ENCODE data around the gene KCNK4.

The KCNK4 gene

DNA sequence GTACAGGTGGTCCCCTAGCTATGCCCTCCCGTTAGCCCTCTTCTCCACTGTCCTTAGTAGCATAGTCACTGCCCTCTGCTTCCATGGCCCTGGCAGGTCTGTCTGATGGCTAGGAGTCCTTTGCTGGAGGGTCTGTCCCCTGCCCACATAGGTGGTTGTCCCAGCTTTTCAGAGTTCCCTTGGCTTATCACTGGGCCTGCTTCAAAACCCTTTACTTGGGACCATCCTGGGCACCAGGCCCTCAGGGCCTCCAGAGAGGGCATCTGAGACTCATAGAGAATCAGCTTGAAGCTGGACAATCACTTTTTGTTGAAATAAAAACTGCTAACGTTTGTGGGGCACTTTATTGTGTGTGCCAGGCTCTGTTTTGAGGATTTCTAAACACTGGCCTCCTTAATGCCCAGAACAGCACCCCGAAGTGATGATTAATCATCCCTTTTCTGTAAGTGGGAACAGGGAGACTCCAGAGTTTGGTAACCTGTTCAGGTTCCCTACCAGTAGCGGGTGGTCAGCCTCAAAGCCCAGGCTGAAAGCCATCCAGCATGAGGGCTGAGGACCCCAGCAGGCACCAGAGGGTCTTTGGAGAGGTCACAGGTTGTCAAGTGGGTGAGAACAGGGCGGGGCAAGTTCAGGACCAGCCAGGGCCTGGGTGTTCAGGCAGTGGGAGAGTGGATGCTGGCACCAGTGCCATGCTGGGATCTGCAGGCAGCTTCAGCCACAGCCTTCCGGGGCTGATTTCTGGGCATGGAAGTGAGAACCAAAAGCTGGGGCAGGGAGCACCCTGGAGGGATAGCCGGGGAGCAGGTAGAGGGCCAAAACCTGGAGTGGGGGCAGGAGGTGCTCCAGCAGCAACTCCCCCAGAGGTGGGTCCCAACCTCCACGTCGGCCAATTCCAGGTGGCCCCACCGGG lies 495 bp upstream of the KCNK4 start:
- DNase-seq (ENCODE audit: low read depth) = no peak

DNA sequence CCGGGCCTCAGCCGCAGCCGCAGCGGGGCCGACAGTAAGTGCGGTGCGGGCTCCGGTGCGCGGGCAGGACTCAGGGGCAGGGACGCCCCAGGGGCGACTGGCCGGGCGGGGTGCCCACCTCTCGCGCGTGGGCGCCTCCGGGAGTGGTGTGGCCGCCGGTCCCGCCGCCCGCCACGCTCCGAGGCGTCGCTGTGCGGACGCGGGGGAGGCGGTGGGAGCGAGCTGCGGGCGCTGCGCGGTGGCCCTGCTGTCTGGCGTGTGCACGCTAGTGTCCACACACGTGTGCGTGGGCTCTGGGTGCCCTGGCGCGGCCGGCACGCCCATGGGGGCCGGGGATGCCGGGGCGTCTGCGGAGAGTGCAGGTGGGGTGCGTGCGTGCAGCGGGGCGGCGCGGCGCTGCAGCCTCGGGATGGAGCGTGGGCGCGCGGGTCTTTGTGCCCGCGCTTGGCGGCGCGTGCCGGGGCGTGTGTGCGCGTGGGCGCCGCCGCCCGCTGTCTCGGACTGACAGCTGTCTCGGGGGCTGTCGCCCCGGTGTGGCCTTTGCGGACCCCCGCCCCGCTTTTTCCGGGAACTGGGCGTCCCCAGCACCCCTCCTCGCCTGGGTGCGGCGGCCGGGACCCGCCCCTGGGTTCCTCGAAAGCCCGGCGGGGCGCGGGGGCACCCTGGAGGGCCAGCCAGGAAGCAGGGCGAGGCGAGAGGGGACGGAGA lies 804 bp downstream of the KCNK4 start:
- no peak for DNase-seq (ENCODE audit: low read depth)

DNA sequence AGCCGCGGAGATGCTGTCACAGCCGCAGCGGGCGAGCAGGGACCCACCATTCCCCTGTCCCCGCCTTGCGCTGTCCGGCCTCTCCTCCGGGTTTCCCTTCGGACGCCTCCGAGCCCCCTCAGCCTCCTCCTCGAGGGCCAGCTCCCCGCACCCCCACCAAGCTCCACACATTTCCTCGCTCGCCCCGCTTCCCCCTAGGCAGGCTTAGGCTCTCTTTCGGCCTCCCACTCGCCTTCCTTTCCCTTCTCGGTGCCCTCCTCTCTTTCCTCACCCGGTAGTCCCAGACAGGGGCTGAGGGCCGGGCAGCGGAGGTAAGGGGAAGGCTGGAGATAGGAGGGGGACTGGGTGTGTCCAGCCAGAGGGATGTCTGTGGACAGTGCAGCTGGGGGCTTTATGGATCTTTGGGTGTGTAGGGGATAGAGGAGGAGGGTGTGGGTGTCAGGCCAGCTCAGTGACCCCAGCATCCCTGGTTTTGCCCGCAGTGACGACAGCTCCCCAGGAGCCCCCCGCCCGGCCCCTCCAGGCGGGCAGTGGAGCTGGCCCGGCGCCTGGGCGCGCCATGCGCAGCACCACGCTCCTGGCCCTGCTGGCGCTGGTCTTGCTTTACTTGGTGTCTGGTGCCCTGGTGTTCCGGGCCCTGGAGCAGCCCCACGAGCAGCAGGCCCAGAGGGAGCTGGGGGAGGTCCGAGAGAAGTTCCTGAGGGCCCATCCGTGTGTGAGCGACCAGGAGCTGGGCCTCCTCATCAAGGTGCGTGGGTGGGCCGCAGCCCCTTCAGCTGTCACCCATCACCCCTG lies 1.6 kb downstream of the KCNK4 start:
- no peak for DNase-seq (ENCODE audit: low read depth)

GRCh38 chr11:64294774-64295173 lies 3.7 kb downstream of the KCNK4 start:
- no peak for DNase-seq (ENCODE audit: low read depth)

DNA sequence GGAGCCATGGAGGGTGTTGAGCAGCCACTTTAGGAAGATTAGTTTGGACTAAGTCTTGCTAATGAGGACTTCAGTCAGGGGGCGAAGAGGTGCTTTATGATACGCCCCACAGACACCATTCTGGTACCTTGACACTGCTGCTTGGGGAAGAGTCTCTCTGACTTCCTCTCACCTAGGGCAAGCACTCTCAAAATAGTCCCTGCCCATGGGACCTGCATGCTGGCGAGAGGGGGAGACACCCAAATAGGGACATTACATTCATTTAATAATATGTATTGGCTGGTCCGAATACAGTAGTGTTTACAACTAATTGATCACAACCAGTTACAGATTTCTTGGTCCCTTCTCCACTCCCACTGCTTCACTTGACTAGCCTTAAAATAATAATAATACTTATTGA lies 4.7 kb downstream of the KCNK4 start:
- no peak for DNase-seq (ENCODE audit: low read depth)

DNA sequence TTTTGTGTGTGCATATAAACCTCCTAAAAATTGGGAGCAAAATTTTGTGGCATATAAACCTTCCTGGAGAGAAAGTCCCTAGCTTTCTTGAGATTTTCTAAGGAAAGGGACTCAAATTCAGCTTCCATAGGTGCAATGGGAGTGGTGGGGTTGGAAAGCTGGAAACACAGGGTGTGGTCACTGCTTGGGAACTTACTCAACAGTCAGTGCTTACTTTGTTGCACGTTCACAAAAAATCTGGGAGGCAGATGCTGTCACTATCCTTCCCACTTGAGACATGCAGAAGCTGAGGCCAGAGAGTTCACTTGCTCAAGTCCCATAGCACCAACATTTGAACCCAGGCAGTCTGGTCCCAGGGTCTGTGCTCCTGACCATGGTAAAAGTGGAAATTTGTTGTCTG lies 5.1 kb downstream of the KCNK4 start:
- no peak for DNase-seq (ENCODE audit: low read depth)

DNA sequence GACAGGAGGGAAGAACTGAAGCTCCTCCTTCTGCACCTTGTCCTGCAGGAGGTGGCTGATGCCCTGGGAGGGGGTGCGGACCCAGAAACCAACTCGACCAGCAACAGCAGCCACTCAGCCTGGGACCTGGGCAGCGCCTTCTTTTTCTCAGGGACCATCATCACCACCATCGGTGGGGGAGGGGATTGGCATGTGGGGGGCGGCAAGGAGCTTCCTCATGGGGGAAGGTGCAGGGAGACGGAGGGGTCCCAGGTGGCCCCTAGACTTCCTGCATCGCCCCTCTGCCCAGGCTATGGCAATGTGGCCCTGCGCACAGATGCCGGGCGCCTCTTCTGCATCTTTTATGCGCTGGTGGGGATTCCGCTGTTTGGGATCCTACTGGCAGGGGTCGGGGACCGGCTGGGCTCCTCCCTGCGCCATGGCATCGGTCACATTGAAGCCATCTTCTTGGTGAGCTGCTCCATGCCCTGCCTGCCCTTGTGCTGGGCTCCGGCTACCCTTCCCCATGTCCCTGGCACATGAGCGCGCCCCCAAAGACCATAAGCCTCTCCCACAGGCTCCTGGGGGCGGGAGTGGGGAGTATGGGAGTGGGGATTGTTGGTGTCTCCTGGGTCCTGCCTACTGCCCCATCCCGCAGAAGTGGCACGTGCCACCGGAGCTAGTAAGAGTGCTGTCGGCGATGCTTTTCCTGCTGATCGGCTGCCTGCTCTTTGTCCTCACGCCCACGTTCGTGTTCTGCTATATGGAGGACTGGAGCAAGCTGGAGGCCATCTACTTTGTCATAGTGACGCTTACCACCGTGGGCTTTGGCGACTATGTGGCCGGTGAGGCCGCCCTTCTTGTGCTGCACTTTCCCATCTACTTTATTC lies 6.0 kb downstream of the KCNK4 start:
- DNase-seq (ENCODE audit: low read depth) = no peak

GRCh38 chr11:64297699-64298358 lies 6.7 kb downstream of the KCNK4 start:
- no peak for DNase-seq (ENCODE audit: low read depth)

DNA sequence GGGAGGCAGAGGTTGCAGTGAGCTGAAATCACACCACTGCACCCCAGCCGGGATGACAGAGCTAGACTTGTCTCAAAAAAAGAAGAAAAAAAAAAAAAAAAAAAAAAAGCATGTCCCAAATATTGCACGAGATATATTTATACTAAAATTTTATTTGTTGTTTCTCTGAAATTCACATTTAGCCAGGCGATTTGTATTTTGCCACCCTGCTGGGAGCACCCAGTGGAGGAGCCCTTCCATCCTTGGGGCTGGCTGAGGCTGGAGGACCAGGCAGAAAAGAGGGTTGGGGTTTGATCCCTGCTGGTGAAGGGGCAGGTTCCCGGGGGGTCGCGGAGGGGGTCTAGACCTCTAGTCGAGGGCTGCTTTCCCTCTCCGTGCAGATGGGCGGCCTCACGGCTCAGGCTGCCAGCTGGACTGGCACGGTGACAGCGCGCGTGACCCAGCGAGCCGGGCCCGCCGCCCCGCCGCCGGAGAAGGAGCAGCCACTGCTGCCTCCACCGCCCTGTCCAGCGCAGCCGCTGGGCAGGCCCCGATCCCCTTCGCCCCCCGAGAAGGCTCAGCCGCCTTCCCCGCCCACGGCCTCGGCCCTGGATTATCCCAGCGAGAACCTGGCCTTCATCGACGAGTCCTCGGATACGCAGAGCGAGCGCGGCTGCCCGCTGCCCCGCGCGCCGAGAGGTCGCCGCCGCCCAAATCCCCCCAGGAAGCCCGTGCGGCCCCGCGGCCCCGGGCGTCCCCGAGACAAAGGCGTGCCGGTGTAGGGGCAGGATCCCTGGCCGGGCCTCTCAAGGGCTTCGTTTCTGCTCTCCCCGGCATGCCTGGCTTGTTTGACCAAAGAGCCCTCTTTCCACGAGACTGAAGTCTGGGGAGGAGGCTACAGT lies 8.1 kb downstream of the KCNK4 start:
- no peak for DNase-seq (ENCODE audit: low read depth)

DNA sequence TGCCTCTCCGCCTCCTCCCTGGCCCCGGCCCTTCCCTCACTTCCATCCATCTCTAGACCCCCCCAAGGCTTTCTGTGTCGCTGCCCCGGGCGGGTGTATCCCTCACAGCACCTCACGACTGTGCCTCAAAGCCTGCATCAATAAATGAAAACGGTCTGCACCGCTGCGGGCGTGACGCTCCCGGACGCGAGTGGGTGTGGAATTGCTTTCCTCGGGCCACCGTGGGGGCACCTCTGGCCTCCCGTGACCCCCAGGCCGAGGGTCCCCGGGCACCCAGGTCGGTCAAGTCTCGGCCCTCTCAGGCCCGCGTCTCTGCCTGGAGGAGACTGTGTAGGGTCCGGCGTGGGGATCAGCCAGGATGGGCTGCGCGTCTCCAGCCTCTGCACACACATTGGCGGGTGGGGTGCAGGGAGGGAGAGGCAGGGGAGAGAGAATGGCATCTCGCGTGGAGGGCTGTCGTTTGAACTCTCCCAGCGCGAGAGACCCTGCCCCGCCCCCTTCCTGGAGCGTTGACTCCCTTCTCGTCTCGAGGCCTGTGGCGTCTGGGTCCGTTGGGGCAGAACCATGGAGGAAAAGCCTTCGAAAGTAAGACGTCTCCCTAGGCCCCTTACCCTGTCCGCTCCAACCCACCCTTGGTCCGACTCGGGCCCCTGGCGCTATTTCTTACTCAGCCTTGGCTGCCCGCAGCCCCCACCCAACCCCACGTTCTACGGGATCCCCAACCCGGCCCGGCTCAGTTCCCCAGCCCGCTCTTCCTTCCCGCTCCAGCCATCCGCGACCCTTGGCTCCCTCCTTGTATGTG lies 8.9 kb downstream of the KCNK4 start, which contains the start of gene CATSPERZ:
CATSPERZ (plus strand) TSS at position 512 of the 802 bp plus-strand sequence; CDS start at position 565, 53 bp downstream.
- DNase-seq (ENCODE audit: low read depth) = no peak

DNA sequence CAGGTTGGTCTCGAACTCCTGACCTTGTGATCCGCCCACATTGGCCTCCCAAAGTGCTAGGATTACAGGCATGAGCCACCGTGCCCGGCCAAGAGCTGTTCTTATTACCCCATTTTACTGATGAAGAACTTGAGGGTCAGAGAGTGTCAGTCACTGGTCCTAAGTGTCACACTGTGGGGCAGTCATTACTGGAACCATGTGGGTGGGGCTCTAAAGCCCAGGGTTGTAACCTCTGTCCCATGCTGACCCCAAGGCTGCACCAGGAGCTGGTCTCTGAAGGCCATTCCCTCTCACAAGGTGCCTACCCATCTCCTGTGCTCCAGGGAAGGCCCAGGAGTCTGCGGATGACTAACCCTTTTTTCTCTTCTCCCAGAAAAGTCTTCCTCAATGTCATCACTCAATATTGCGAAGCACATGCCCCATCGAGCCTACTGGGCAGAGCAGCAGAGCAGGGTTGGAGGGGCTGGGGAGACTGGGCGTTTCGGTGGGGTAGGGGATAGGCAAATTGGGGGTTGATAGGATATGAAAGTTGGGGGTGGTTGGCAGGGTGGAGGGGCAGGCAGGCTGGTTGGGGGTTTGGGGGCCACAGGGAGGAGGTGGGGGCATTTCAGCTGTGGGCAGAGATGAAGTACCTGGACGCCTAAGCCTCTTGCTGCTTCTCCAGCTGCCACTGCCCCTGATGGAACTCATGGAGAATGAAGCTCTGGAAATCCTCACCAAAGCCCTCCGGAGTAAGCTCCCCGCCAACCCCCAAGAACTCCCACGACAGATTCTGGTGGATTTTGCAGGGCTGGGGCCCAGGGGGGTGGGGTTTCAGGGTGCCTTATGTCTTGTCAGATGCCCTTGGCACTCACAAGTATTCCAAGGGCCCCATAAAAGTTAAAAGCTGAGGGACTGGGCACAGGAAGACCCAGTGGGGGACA lies 12.3 kb downstream of the KCNK4 start:
- no peak for DNase-seq (ENCODE audit: low read depth)

DNA sequence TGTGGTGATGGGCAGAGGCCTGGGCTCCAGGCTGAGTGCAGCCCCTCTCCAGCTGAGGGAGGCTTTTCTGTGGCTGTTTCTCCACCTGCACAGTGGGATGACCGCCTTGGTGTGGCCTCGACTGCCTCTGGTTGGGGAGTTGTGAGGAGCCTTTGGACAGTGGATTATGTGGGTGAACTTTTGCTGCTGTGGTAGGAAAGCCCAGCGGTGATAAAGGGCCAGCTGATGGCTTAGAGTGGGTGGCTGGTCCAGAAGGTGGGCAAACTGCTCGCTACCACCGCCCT lies 12.9 kb downstream of the KCNK4 start:
- no peak for DNase-seq (ENCODE audit: low read depth)

DNA sequence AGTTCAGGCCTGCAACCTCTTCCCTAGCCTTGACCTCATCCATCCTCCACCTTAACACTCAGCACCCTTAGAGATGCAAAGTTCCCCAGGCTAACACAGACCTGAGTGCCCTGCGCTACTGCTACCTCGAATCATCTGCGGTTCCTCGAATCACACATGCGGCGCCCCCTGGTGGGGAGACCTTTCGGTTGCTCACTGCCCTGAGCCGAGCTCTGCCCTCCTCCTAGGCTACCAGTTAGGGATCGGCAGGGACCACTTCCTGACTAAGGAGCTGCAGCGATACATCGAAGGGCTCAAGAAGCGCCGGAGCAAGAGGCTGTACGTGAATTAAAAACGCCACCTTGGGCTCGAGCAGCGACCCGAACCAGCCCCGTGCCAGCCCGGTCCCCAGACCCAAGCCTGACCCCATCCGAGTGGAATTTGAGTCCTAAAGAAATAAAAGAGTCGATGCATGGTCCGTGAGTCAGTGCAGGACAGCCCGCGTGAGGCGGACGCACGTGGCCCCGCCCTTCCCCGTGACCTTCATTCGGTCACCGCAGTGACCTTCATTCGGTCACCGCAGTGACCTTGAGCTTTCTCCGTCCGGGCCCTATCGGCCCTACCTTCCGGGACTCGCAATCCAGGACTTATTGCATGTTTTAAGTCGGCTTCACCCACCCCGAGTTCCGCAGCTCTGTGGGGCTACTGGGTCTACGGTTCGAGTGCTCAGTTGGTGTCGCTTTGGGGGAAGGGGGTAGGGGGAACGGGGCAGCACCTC lies 13.4 kb downstream of the KCNK4 start:
- DNase-seq (ENCODE audit: low read depth) = peak; percentile 89

DNA sequence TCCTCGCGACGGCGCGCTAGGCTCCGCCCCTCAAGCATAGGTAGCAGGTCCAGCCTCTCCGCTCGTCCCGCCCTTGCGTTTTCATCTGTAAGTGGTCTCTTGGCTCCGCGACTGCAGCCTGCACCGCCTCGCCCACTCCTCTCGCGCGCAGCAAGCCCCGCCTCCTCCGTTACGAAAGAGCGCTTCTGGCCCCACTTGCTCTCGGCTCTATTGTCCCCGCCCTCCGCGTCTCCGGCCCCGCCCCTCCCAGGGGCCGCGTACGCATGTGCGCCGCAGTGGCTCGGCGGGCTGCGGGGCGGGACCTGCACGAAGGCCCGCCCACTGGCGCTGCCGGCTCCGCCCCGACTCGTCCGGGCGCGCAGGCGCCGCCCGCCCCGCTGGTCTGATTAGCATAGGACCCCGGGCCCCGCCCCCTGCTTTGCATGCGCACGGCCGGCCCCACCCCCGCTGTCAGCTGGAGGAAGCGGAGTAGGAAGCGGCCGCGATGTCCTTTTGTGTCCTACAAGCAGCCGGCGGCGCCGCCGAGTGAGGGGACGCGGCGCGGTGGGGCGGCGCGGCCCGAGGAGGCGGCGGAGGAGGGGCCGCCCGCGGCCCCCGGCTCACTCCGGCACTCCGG lies 14.1 kb downstream of the KCNK4 start, which contains the start of gene ESRRA:
ESRRA (plus strand) TSS at position 450 of the 616 bp plus-strand sequence. CDS start 1,656 bp downstream, outside the sequence.
- peak; percentile 99 for DNase-seq (ENCODE audit: low read depth)

GRCh38 chr11:64305691-64306562 lies 14.8 kb downstream of the KCNK4 start:
- DNase-seq (ENCODE audit: low read depth) = peak; percentile 51

DNA sequence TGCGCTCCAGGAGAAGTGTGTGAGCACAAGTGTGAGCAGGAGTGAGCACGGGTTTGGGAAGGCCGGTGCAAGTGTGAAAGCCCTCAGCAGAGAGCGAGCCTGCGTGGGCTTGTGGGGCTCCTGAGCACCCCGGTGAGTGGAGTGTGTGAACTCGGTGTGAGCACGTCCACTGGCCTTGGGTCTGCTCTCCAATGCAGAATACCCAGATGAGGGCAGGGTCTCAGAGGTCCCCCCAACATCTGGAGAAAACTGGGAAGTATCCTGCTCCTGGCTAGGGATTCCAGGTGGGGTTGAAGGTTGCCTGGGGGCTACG lies 15.4 kb downstream of the KCNK4 start:
- no peak for DNase-seq (ENCODE audit: low read depth)

All from T follicular helper cell (primary cell).